Upper lobe of left lung (tissue), 4 donors: ENCODE data around the gene HSD17B11.

ENCODE experiments used
- EP300 ChIP-seq, 4 donors: sonication (generic); formaldehyde crosslinking; IDR thresholded peaks; one replicate each; pipeline ENCODE4 v1.5.1; 2017; ENCODE audit warnings: antibody characterized with exemption in 4 of 4, control low read depth in 2 of 4
- POLR2A ChIP-seq, 4 donors: fragments of 450-650 bp; IDR thresholded peaks; one replicate each; pipeline ENCODE4 v1.5.1; 2016 to 2017; ENCODE audit warnings: antibody characterized with exemption in 4 of 4, mild to moderate bottlenecking in 2 of 4
- POLR2AphosphoS5 ChIP-seq, 2 donors: sonication (generic); formaldehyde crosslinking; IDR thresholded peaks; one replicate each; pipeline ENCODE4 v1.5.1; 2017; ENCODE audit warnings: antibody characterized with exemption in 2 of 2
- TF ChIP-seq, protein P1 (sequence below), 6 experiments: fragments of 450-650 bp in 4 of 6; fragments of 200-600 bp in 2 of 6; sonication (generic) in 2 of 6; IDR thresholded peaks; one replicate each; pipeline ENCODE4 v1.5.1; 2016 to 2019; ENCODE audit warnings: antibody characterized with exemption in 6 of 6

DNA sequence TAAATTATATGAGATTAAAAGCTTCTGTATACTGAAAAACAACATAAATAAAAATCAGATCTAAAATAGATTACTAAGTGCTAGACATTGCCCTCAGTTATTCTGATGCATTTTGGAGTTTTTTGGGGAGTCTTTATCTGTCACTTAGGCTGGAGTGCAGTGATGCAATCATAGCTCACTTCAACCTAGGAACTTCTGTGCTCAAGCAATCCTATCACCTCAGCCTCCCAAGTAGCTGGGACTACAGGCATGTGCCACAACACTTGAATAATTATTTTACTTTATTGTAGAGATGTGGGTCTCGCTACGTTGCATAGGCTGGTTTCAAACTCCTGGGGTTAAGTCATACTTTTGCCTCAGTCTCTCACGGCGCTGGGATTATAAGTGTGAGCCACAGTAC, 31.7 kb downstream of the HSD17B11 start:
- TF ChIP-seq, protein P1, sequence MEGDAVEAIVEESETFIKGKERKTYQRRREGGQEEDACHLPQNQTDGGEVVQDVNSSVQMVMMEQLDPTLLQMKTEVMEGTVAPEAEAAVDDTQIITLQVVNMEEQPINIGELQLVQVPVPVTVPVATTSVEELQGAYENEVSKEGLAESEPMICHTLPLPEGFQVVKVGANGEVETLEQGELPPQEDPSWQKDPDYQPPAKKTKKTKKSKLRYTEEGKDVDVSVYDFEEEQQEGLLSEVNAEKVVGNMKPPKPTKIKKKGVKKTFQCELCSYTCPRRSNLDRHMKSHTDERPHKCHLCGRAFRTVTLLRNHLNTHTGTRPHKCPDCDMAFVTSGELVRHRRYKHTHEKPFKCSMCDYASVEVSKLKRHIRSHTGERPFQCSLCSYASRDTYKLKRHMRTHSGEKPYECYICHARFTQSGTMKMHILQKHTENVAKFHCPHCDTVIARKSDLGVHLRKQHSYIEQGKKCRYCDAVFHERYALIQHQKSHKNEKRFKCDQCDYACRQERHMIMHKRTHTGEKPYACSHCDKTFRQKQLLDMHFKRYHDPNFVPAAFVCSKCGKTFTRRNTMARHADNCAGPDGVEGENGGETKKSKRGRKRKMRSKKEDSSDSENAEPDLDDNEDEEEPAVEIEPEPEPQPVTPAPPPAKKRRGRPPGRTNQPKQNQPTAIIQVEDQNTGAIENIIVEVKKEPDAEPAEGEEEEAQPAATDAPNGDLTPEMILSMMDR (IDR thresholded peaks at IDR 0.05): no peak
- TF ChIP-seq POLR2A (IDR thresholded peaks at IDR 0.05): no peak
- TF ChIP-seq POLR2AphosphoS5 (IDR thresholded peaks at IDR 0.05): no peak
- no peak for TF ChIP-seq EP300 (IDR thresholded peaks at IDR 0.05)
